ENCODE measurements around the gene SLC9A9.

The SLC9A9 gene

DNA sequence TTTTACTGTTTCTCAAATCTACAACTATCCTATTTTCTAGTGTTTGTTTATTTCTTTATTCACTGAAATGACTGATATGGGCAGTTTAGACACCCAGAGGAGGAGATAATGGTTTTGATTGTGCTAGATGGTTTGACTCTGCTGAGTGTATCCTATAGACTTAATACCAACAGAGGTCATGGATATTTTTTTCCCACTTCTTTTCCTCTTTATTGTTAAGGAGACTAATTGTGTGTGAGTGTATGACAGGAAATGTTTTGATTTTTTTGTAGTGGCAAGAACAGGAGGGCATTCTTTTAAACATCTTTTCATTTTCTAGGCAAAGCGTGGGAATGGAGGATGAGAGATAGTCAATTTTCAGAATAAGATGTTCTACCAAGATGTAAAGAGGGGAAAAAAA lies 505.2 kb downstream of the SLC9A9 start:
- peaks cover 10% of the 10 kb centered on the region for H3K4me1 Mint-ChIP-seq (ENCODE audit: low read depth)
- no peak overlapping the region for H3K27ac Mint-ChIP-seq
- no peak overlapping the region for H3K4me3 Mint-ChIP-seq

DNA sequence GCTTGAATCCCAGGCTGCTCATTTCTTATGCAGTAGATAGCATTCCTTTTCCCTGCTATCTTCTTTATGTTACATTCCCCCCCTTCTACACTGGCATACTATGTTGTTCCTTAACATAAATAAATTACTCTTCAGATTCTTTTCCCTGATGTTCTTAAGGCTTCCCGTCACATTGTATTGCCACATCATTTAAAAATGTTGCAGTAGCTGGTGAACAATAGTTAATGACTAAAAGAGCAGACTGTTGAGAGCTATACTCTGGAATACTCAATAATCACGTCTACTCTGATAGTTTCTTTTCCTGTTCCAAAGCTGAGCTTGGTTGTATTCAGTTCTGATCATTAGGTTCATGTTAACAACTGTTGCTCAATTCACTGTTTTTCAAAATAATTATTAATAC lies 508.8 kb downstream of the SLC9A9 start:
- Mint-ChIP-seq H3K27me3 (ENCODE audit: low read depth) (peaks cover 3% of the 10 kb centered on the region), H3K27ac (no peak overlapping the region), H3K4me1 (ENCODE audit: low read depth) (peaks cover under 1% of the 10 kb centered on the region), H3K36me3 (ENCODE audit: low read depth) (no peaks in the 10 kb centered on the region), H3K9me3 (no peaks in the 10 kb centered on the region), H3K4me3 (no peak overlapping the region)

More for the DNA sequence above, 505.2 kb downstream of the SLC9A9 start:
- no peaks in the 10 kb centered on the region for H3K27me3 Mint-ChIP-seq (ENCODE audit: low read depth)
- peaks cover 9% of the 10 kb centered on the region for H3K9me3 Mint-ChIP-seq
- H3K36me3 Mint-ChIP-seq (ENCODE audit: low read depth), result no peaks in the 10 kb centered on the region

DNA sequence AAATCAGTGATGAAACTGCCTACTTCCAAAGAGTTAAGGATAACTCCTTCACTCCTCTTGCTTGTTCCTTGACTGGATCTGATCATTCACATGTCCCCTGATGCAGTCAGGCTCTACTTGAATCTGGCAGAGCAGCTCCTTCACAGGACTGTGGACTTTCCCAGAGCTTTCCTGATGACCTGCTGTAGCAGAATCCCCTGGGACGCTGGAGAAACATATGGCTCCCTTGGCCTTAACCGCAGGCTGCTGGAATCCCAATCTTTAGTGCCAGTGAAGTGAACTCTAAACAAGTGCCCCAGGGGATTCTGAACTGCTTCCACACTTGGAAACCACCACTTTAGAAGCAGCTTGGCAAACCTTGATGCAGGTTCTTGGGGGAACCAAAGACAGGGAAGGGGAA lies 510.9 kb downstream of the SLC9A9 start:
- Mint-ChIP-seq H3K4me3 (no peak overlapping the region), H3K27ac (no peak overlapping the region), H3K9me3 (no peaks in the 10 kb centered on the region), H3K4me1 (ENCODE audit: low read depth) (no peaks in the 10 kb centered on the region), H3K36me3 (ENCODE audit: low read depth) (no peaks in the 10 kb centered on the region), H3K27me3 (ENCODE audit: low read depth) (peaks cover 3% of the 10 kb centered on the region)

DNA sequence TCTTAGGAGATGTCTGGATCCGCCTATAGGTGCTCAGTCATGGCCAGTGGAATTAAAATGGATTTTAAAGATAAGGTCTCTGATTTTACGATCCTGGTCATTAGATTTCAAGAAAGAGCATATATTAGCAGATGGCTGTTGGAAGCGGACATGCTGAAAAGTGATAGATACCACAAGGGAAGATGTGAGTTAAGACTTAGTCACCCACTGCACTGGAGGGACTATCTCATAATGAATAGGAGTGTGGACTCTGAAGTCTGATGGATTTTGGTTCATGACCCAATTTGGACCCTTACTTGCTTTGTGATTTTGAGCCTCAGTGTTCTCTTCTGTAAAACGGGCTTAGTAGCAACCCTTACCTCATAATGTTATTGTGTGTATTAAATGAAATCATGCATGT lies 514.0 kb downstream of the SLC9A9 start:
- H3K4me3 Mint-ChIP-seq, result no peak overlapping the region
- peaks cover 11% of the 10 kb centered on the region for H3K27me3 Mint-ChIP-seq (ENCODE audit: low read depth)
- H3K9me3 Mint-ChIP-seq, result no peaks in the 10 kb centered on the region
- H3K27ac Mint-ChIP-seq, result no peak overlapping the region
- H3K4me1 Mint-ChIP-seq (ENCODE audit: low read depth), result no peaks in the 10 kb centered on the region
- no peaks in the 10 kb centered on the region for H3K36me3 Mint-ChIP-seq (ENCODE audit: low read depth)

DNA sequence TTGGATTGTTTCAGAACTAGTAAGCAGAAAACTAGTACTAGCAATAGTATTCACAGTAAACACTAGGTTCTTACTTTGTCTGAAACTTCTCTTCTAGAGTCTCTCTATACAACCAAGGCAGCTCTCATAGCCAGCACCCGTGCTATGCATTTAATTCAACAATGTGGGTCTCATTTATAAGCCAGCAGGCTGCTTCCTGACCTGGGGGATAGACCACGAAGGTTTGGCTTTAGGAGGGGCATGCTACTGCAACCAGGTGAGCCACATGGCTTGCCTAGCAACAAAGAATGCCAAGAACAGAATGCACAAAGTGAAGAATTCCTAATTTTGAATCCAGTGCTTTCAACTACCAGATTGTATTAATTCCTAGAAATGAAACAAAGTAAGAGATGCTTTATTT lies 514.9 kb downstream of the SLC9A9 start:
- Mint-ChIP-seq H3K4me3 (no peak overlapping the region), H3K36me3 (ENCODE audit: low read depth) (no peaks in the 10 kb centered on the region), H3K9me3 (no peaks in the 10 kb centered on the region), H3K27ac (no peak overlapping the region), H3K4me1 (ENCODE audit: low read depth) (no peaks in the 10 kb centered on the region), H3K27me3 (ENCODE audit: low read depth) (peaks cover 11% of the 10 kb centered on the region)

DNA sequence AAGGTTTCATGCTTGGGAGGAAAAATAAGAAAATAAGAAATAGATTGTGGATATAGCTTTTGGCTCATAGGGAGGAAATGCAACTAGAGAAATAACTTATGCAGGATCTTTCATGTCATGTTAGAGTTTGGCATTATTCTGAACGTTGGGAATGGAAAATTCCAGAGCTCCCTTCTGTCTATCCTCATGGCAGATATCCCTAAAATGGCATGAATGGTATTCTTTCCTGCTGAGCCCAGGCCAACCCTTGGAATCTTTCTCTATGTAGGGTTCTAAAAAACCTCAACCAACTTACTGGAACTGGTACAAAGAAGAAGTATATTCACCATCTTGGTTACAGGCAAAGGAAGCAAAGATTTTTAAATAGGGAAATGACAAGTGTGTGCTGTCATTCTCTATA lies 516.2 kb downstream of the SLC9A9 start:
- H3K4me1 Mint-ChIP-seq (ENCODE audit: low read depth), result no peaks in the 10 kb centered on the region
- H3K4me3 Mint-ChIP-seq, result no peak overlapping the region
- no peaks in the 10 kb centered on the region for H3K9me3 Mint-ChIP-seq
- no peak overlapping the region for H3K27ac Mint-ChIP-seq
- no peaks in the 10 kb centered on the region for H3K36me3 Mint-ChIP-seq (ENCODE audit: low read depth)
- H3K27me3 Mint-ChIP-seq (ENCODE audit: low read depth), result peaks cover 11% of the 10 kb centered on the region

DNA sequence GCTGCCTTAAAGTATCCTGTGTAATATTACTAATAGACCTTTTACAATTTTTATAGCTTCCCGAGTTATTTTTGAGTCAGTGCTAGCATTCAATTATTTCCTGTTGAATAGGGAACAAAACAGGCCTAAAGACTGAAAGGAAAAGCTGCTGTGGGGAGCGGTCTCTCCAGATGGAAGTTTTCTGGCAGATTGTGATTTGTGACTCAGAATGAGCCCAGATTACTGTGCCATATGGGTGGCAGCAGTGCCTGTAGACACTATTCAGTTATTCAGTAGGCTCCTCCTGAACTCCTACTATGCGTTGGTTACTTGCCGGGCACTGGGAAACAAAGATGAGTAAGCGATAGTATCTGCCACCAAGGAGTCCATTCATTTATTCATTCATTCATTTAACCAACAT lies 516.9 kb downstream of the SLC9A9 start:
- Mint-ChIP-seq H3K4me1 (ENCODE audit: low read depth) (peaks cover 4% of the 10 kb centered on the region), H3K9me3 (no peaks in the 10 kb centered on the region), H3K27ac (no peak overlapping the region), H3K27me3 (ENCODE audit: low read depth) (peaks cover 11% of the 10 kb centered on the region), H3K4me3 (no peak overlapping the region), H3K36me3 (ENCODE audit: low read depth) (no peaks in the 10 kb centered on the region)

DNA sequence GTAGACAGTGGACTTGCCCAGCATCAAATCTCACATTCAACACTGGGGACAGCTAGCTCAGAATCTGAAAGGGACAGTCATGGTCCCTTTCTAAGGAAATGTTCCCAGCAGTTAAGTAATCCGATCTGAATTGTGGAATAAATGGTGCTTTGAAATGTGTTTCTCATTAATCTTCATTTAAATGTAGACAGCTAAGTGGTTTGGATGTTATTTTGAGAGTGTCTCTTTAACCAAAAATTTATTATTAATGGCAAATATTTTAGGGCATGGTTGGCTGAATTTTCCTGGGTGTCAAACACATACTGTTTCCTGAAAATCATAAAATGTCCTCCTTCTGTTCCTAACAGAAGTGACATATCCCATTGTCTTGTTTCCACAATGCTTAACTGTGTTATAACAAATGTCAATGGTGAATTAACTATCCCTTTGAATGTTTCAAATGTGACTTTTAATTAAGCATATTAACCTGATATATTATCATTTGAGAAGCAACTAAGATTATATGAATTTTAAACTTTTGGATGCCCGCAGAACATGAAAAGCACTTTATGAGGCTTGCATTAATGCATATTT lies 517.9 kb downstream of the SLC9A9 start:
- H3K27me3 Mint-ChIP-seq (ENCODE audit: low read depth), result peaks cover 8% of the 10 kb centered on the region

DNA sequence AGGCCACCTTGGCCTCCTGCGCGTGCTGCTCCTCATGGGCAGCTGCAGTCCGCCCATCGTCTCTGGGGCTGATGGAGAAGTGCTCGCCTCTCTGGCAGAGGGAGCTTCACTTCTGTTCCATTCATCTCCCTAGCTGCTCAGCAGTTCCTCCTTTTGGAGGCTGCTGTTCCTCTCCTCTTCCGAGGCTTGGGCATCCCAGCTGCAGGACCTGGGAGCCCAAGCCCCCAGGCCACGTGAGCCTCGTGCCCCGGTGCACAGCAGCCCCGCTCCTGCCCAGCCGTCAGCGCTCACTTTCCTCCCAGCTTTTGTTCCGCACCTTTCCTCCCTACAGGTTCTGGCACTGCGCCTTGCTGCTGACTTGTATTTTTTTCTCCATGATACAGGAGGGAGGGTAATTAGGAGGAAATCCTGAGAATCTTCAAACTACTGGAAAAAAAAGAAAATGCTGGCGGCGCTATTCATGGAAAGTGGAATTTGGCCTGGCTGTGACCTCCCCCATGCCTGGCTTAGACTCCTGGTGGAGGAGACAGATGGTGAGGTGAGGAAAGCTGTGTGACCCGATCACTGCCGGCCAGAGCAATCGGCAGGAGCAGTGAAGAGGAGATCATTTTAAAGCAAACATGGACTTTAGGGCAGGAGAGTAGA lies 518.6 kb downstream of the SLC9A9 start:
- Mint-ChIP-seq H3K9me3 (no peaks in the 10 kb centered on the region), H3K4me1 (ENCODE audit: low read depth) (peaks cover 4% of the 10 kb centered on the region), H3K27me3 (ENCODE audit: low read depth) (peaks cover 8% of the 10 kb centered on the region), H3K27ac (no peak overlapping the region), H3K4me3 (no peak overlapping the region), H3K36me3 (ENCODE audit: low read depth) (no peaks in the 10 kb centered on the region)

More for the DNA sequence above, 517.9 kb downstream of the SLC9A9 start:
- Mint-ChIP-seq H3K27ac (no peak overlapping the region), H3K9me3 (no peaks in the 10 kb centered on the region), H3K4me3 (no peak overlapping the region), H3K36me3 (ENCODE audit: low read depth) (no peaks in the 10 kb centered on the region), H3K4me1 (ENCODE audit: low read depth) (peaks cover 4% of the 10 kb centered on the region)

DNA sequence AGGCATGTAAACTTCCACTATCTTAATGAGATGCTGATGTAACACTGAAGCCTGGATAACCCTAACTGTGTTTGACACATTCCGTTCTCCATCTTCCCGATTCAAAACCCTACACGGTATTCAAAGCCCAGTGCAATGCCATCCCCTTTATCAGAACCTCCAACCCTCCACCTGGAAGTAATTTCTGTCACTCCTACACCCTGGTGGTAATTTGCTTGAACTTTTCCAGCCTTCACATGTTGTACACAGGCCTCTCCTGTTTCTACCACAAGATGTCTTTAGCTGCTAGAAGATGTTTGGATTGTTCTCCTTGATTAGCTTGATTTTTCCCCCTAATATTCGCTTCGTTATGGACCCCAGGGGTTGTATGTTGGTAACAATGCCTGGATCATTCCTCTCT lies 519.8 kb downstream of the SLC9A9 start:
- H3K27ac Mint-ChIP-seq, result no peak overlapping the region
- peaks cover 8% of the 10 kb centered on the region for H3K27me3 Mint-ChIP-seq (ENCODE audit: low read depth)
- H3K36me3 Mint-ChIP-seq (ENCODE audit: low read depth), result no peaks in the 10 kb centered on the region
- peaks cover 4% of the 10 kb centered on the region for H3K4me1 Mint-ChIP-seq (ENCODE audit: low read depth)
- no peaks in the 10 kb centered on the region for H3K9me3 Mint-ChIP-seq
- H3K4me3 Mint-ChIP-seq, result no peak overlapping the region

DNA sequence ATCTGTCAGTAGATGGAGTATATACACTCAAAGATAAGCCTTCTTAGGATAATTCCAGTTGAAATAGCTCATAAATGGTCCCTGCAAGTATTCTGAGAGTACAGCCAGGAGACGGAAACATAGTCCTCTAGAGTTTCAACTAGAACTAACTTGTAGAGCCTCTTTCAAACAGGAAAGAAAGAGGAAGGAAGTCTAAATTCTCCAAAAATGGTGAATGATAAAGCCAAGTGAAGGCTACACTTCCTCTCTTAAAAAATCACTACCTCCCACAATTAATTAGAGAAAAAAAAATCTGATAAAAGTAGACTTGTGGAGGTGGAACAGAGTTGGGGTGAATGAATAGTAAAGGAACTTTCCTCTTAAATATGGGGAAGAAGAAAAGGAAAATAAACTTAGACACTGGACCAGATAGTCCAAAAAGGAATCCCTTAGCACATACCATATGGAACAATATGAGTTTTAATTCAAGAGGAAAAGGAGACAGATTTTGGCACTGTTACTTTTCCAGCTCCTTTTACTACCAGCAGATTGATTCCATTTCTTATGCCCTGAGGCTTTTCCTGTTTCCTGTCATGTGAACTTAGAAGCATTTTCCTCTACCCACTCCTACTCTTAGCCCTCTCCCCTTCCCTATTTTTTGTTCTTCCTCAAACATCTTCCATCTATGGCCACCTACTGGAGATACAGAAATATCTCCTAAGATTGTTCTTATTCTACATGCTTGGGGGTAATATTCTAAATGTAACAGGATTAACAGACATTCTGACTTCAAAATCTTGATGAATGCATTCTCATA lies 521.1 kb downstream of the SLC9A9 start:
- Mint-ChIP-seq H3K4me3 (no peak overlapping the region), H3K27ac (no peak overlapping the region), H3K36me3 (ENCODE audit: low read depth) (no peaks in the 10 kb centered on the region), H3K9me3 (no peaks in the 10 kb centered on the region), H3K27me3 (ENCODE audit: low read depth) (peaks cover 8% of the 10 kb centered on the region), H3K4me1 (ENCODE audit: low read depth) (peaks cover 4% of the 10 kb centered on the region)

DNA sequence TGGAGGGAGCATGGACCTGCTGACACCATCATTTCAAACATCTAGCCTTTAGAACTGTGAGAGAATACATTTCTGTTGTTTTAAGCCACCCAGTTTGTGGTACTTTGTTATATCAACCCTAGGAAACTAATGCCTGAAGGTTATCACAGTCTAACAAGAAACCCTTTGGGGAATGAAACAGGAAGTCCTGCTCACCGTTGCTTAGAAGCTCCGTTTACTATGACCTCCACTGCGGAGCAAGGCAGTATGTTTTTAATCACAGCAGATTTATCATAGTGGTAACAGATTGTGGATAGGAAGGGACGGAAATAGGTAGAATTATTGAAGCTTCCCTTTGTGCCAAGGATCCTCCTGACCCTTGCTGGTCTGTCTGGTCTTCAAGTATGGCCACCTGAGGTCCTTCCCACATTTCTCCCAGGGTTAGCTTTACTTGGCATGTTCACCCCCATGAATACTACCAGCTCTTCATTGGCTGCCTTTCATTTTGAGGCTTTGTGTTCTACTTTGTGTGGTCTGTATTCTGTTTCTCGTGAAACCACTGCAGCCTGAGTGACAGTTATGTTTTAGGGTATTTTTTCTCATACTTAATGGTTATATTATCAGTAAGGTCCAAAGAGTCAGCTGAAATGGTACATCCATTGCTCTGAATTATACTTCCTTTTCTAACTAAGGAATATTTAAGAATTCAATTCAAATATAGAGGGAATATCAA lies 527.1 kb downstream of the SLC9A9 start:
- Mint-ChIP-seq H3K4me1 (ENCODE audit: low read depth) (no peaks in the 10 kb centered on the region), H3K9me3 (no peaks in the 10 kb centered on the region), H3K36me3 (ENCODE audit: low read depth) (peaks cover 2% of the 10 kb centered on the region), H3K27ac (no peak overlapping the region), H3K27me3 (ENCODE audit: low read depth) (no peaks in the 10 kb centered on the region), H3K4me3 (no peak overlapping the region)

DNA sequence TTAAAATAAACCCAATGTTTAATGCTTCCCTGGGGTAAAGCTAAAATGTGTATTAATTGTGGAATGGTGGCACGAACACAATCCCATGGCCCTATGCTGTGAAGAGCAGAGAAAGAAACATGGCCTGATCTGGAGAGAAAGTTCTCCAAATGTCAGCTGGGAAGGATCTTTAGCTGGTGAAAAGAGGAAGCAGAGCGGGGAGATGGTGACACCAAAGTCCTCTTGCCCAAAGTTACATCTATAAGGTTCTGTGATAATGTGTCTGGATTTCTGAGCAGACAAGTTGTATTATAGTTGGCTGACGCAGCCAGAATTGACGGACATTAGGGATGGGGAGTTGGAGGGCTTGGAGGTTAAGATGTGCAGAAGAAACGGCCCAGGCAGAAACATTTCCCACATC lies 532.5 kb downstream of the SLC9A9 start:
- H3K36me3 Mint-ChIP-seq (ENCODE audit: low read depth), result peaks cover 2% of the 10 kb centered on the region
- no peaks in the 10 kb centered on the region for H3K4me1 Mint-ChIP-seq (ENCODE audit: low read depth)
- H3K27me3 Mint-ChIP-seq (ENCODE audit: low read depth), result no peaks in the 10 kb centered on the region
- no peak overlapping the region for H3K4me3 Mint-ChIP-seq
- no peak overlapping the region for H3K27ac Mint-ChIP-seq
- no peaks in the 10 kb centered on the region for H3K9me3 Mint-ChIP-seq

DNA sequence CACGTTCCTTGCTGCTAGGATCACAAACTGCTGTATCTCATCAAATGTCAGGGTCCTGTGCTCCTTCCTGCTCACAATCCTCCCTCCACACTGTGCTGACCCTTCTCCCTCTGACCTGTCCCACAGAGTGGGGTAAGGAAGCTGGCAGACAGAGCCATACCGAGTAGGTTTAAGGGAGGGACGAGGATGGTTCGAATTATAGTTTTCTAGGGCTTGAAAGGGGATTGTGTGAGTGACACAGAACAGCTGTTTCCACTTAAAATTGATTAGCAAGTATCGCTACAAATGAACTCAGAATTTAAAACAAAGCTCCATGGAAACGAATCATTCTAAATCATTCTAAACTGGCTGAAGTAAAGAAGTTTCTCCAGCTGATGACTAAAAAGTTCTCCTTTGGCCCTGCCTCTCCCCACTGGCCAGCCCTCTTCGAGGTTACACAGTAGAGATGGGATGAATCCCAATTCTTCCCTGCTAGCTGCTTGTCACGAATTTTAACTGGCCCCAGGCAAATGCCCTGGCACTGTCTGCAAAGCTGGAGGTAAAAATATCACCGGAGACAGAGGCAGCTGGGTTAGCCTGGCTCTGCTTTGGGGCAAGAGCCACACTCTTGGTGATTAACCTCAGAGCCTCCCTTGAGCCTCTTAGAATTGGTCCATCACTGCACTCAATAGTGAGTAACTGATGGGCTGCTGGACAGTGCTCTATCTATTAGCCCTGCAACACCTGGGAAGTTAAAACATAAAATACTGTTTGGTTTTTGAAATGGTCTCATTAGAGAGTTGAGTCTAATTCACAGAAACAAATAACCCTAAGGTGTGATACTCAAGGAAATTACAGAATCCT lies 533.8 kb downstream of the SLC9A9 start:
- Mint-ChIP-seq H3K36me3 (ENCODE audit: low read depth) (peaks cover under 1% of the 10 kb centered on the region), H3K4me1 (ENCODE audit: low read depth) (no peaks in the 10 kb centered on the region), H3K27me3 (ENCODE audit: low read depth) (no peaks in the 10 kb centered on the region), H3K27ac (no peak overlapping the region), H3K9me3 (no peaks in the 10 kb centered on the region), H3K4me3 (no peak overlapping the region)
